ENCODE data around the gene AANAT. TPM values are rescaled to one million over a fixed set of nuclear protein-coding genes. Genes with fewer than 3 reads are reported as not detected.

The AANAT gene
- total RNA-seq, 2 experiments from 2014 or later = not detected

- H3K79me2 ChIP-seq (ENCODE audit: insufficient read depth, low read depth, low read length) = peaks cover 6% of the 10 kb centered on the region; the same call in 1 of the 2 replicates
- peak overlapping the region; percentile 49 for H3K4me3 ChIP-seq (ENCODE audit: low read depth, low read length, poor library complexity, severe bottlenecking)
- H3K4me2 ChIP-seq (ENCODE audit: low read length) = peak overlapping the region; percentile 63
- DNase-seq (ENCODE audit: low spot score) = peak; percentile 84
- no peaks in the 10 kb centered on the region for H3K9me3 ChIP-seq (ENCODE audit: low read length)
- H3K27ac ChIP-seq (ENCODE audit: low read depth, low read length, poor library complexity, severe bottlenecking) = peak overlapping the region; percentile 95
- POLR2A ChIA-PET = interaction anchor here (1.0 to 4.7 kb wide), 12 partner anchors 12 to 52 kb away, joined by 3 to 57 read pairs (median 6); partner anchors contain the start of genes AANAT, RHBDF2 and UBE2O
- CTCF ChIA-PET (ENCODE audit: unreplicated experiment) = interaction anchor here (0.9 to 1.9 kb wide), 6 partner anchors 13 to 27 kb away, joined by 4 to 15 read pairs (median 8); partner anchors contain the start of gene AANAT
- TF ChIP-seq CTCF (conservative IDR thresholded peaks at IDR 0.05; ENCODE audit: low read length) = no peak
- H3K9me2 ChIP-seq (ENCODE audit: insufficient read depth, low read length) = no peaks in the 10 kb centered on the region
- no peaks in the 10 kb centered on the region for H4K20me1 ChIP-seq (ENCODE audit: insufficient read depth, low read length)
- H3K36me3 ChIP-seq (ENCODE audit: insufficient read depth, low read length) = peaks cover 58% of the 10 kb centered on the region
- H2AFZ ChIP-seq (ENCODE audit: low read length) = no peak overlapping the region
- no TSS peak for BruUV-seq (replicated peaks)
- peaks cover 68% of the 10 kb centered on the region for H3K4me1 ChIP-seq (ENCODE audit: insufficient read depth, low read length, poor library complexity, severe bottlenecking)
- intact Hi-C loops (cut with micrococcal nuclease; ENCODE audit: unreplicated experiment) = loop anchor here (2.0 to 5.0 kb wide), 2 partner anchors 51 to 603 kb away; no protein-coding TSS in a partner anchor
Observed at GRCh38 chr17:76479515-76480060, 12.2 kb downstream of the AANAT start.

GRCh38 chr17:76480632-76481031 lies 13.2 kb downstream of the AANAT start:
- Histone ChIP-seq H3K4me1 (ENCODE audit: insufficient read depth, low read length, poor library complexity, severe bottlenecking) (peaks cover 78% of the 10 kb centered on the region), H3K9me3 (ENCODE audit: low read length) (no peaks in the 10 kb centered on the region), H3K79me2 (ENCODE audit: insufficient read depth, low read depth, low read length) (peaks cover 6% of the 10 kb centered on the region; the same call in 1 of the 2 replicates), H2AFZ (ENCODE audit: low read length) (no peak overlapping the region), H3K36me3 (ENCODE audit: insufficient read depth, low read length) (peaks cover 49% of the 10 kb centered on the region), H4K20me1 (ENCODE audit: insufficient read depth, low read length) (no peaks in the 10 kb centered on the region), H3K9me2 (ENCODE audit: insufficient read depth, low read length) (no peaks in the 10 kb centered on the region), H3K4me2 (ENCODE audit: low read length) (peak overlapping the region; percentile 88), H3K27ac (ENCODE audit: low read depth, low read length, poor library complexity, severe bottlenecking) (peak overlapping the region; percentile 95), H3K4me3 (ENCODE audit: low read depth, low read length, poor library complexity, severe bottlenecking) (peak overlapping the region; percentile 67)
- DNase-seq (ENCODE audit: low spot score) = peak; percentile 85
- ChIA-PET POLR2A (interaction anchor here (1.0 to 4.7 kb wide), 14 partner anchors 12 to 217 kb away, joined by 3 to 57 read pairs (median 5); partner anchors contain the start of genes AANAT, PRPSAP1, RHBDF2 and UBE2O), CTCF (ENCODE audit: unreplicated experiment) (interaction anchor here (0.9 to 1.9 kb wide), 8 partner anchors 10 to 83 kb away, joined by 4 to 15 read pairs (median 6); partner anchors contain the start of gene AANAT)
- no TSS peak for BruUV-seq (replicated peaks)
- TF ChIP-seq EZH2phosphoT487 (IDR thresholded peaks at IDR 0.05; ENCODE audit: borderline replicate concordance, low read depth, low read length) (no peak), CTCF (conservative IDR thresholded peaks at IDR 0.05; ENCODE audit: low read length) (no peak)
- intact Hi-C loops (cut with micrococcal nuclease; ENCODE audit: unreplicated experiment) = loop anchor here (1.0 to 5.0 kb wide), 4 partner anchors 14 to 602 kb away; partner anchors contain the start of gene RHBDF2

Data from OCI-LY7 (cell line).